Mesenchymal stem cell (in vitro differentiated cells and primary cell): ENCODE results near the gene NKAIN4.

Experiments
- DNase-seq: peaks from one replicate; pipeline ENCODE4 v3.0.0-alpha.2; 2013
- H2AFZ ChIP-seq: one replicate; pipeline ENCODE4 v1.6.1; 2013; ENCODE audit warnings: low read depth, mild to moderate bottlenecking, control low read depth, inconsistent platforms, low read length, moderate library complexity
- H2AK5ac ChIP-seq: 2 replicates; pipeline ENCODE4 v1.6.1; 2013; ENCODE audit warnings: low read length, moderate library complexity, mild to moderate bottlenecking, inconsistent platforms; ENCODE audit not compliant: severe bottlenecking
- H2BK120ac ChIP-seq: one replicate; pipeline ENCODE4 v1.6.1; 2013; ENCODE audit warnings: low read depth, mild to moderate bottlenecking, inconsistent platforms, low read length, moderate library complexity
- H2BK12ac ChIP-seq, 2 experiments: one replicate each; pipeline ENCODE4 v1.6.1; 2013; ENCODE audit warnings: inconsistent platforms in 2 of 2, low read length in 2 of 2, mild to moderate bottlenecking in 2 of 2, moderate library complexity in 2 of 2, control low read depth in 1 of 2
- H2BK15ac ChIP-seq: one replicate; pipeline ENCODE4 v1.6.1; 2013; ENCODE audit warnings: mild to moderate bottlenecking, low read depth, inconsistent platforms; ENCODE audit not compliant: poor library complexity, severe bottlenecking
- H2BK5ac ChIP-seq: 2 replicates; pipeline ENCODE4 v1.6.1; 2013; ENCODE audit warnings: low read depth, mild to moderate bottlenecking, low read length, control low read depth, inconsistent platforms; ENCODE audit not compliant: poor library complexity, severe bottlenecking
- H3K14ac ChIP-seq, 2 experiments: one replicate each; pipeline ENCODE4 v1.6.1; 2013; ENCODE audit warnings: inconsistent platforms in 2 of 2, low read length in 2 of 2, control low read depth in 1 of 2, mild to moderate bottlenecking in 1 of 2, moderate library complexity in 1 of 2
- H3K18ac ChIP-seq, 2 experiments: one replicate each; pipeline ENCODE4 v1.6.1; 2013; ENCODE audit warnings: inconsistent platforms in 2 of 2, low read length in 2 of 2, control low read depth in 1 of 2, low read depth in 1 of 2, mild to moderate bottlenecking in 1 of 2
- H3K23ac ChIP-seq, 2 experiments: one replicate each; pipeline ENCODE4 v1.6.1; 2013; ENCODE audit warnings: inconsistent platforms in 2 of 2, low read length in 2 of 2, mild to moderate bottlenecking in 2 of 2, moderate library complexity in 2 of 2, control low read depth in 1 of 2
- H3K27ac ChIP-seq: 2 replicates; pipeline ENCODE4 v1.5.1; 2013; ENCODE audit warnings: mild to moderate bottlenecking, moderate library complexity, low read length, control low read depth, inconsistent platforms; ENCODE audit not compliant: poor library complexity, severe bottlenecking
- H3K27me3 ChIP-seq, 2 experiments: 2 replicates each; pipeline versions ENCODE4 v1.6.1 to v1.7.0; 2013; ENCODE audit warnings: low read length in 2 of 2, mild to moderate bottlenecking in 2 of 2, moderate library complexity in 2 of 2, control low read depth in 1 of 2, inconsistent platforms in 1 of 2; ENCODE audit not compliant: control insufficient read depth in 1 of 2, insufficient read depth in 1 of 2
- H3K36me3 ChIP-seq, 2 experiments: 2 replicates each; pipeline versions ENCODE4 v1.6.1 to v1.7.0; 2013; ENCODE audit warnings: low read length in 2 of 2, control low read depth in 1 of 2, inconsistent platforms in 1 of 2, low read depth in 1 of 2, mild to moderate bottlenecking in 1 of 2; ENCODE audit not compliant: insufficient read depth in 2 of 2, control insufficient read depth in 1 of 2
- H3K4ac ChIP-seq, 2 experiments: one replicate each; pipeline ENCODE4 v1.6.1; 2013; ENCODE audit warnings: inconsistent platforms in 2 of 2, low read length in 2 of 2, mild to moderate bottlenecking in 2 of 2, moderate library complexity in 2 of 2, control low read depth in 1 of 2, low read depth in 1 of 2
- H3K4me1 ChIP-seq: 2 replicates; pipeline ENCODE4 v1.6.1; 2013; ENCODE audit warnings: low read depth, low read length, control low read depth; ENCODE audit not compliant: control insufficient read depth, insufficient read depth
- H3K4me2 ChIP-seq: 2 replicates; pipeline ENCODE4 v1.6.1; 2013; ENCODE audit warnings: low read length, mild to moderate bottlenecking, inconsistent platforms; ENCODE audit not compliant: poor library complexity, severe bottlenecking
- H3K4me3 ChIP-seq, 2 experiments: 2 replicates each; pipeline versions ENCODE4 v1.5.1 to v1.7.0; 2013; ENCODE audit warnings: low read length in 2 of 2, mild to moderate bottlenecking in 2 of 2, control low read depth in 1 of 2, low read depth in 1 of 2; ENCODE audit not compliant: insufficient read depth in 1 of 2
- H3K79me1 ChIP-seq: replicated peaks from 2 replicates; pipeline ENCODE4 v1.6.1; 2013; ENCODE audit warnings: mild to moderate bottlenecking, control low read depth, low read length, inconsistent platforms; ENCODE audit not compliant: poor library complexity, severe bottlenecking
- H3K9ac ChIP-seq: 2 replicates; pipeline ENCODE4 v1.7.0; 2013; ENCODE audit warnings: mild to moderate bottlenecking, low read length, moderate library complexity
- H3K9me3 ChIP-seq: 2 replicates; pipeline ENCODE4 v1.7.0; 2013; ENCODE audit warnings: mild to moderate bottlenecking, low read length; ENCODE audit not compliant: control insufficient read depth
- H4K8ac ChIP-seq: one replicate; pipeline ENCODE4 v1.6.1; 2013; ENCODE audit warnings: inconsistent platforms, mild to moderate bottlenecking, low read length, moderate library complexity
- H4K91ac ChIP-seq: one replicate; pipeline ENCODE4 v1.6.1; 2013; ENCODE audit warnings: mild to moderate bottlenecking, low read length, inconsistent platforms
- WGBS: methylation state at CpG from one replicate; pipeline ENCODE4 v1.1.7; 2013; ENCODE audit warnings: mixed read lengths; 5-methylcytosine and 5-hydroxymethylcytosine counted together

NKAIN4 gene

GRCh38 chr20:63206878-63207277 is 47.4 kb downstream of the NKAIN4 start:
- no peak overlapping the region for H2BK15ac ChIP-seq
- H3K79me1 ChIP-seq: peaks cover 25% of the 10 kb centered on the region
- no peak overlapping the region for H2AK5ac ChIP-seq
- H2AFZ ChIP-seq: no peak overlapping the region
- H3K4me3 ChIP-seq: no peak overlapping the region
- H3K4me2 ChIP-seq: no peak overlapping the region
- no peaks in the 10 kb centered on the region for H3K9me3 ChIP-seq
- no peaks in the 10 kb centered on the region for H3K27me3 ChIP-seq
- no peak overlapping the region for H3K23ac ChIP-seq
- no peak overlapping the region for H4K8ac ChIP-seq
- no peak overlapping the region for H3K18ac ChIP-seq
- peak overlapping the region; percentile 13 for H3K27ac ChIP-seq
- DNase-seq: peak; percentile 49
- H2BK12ac ChIP-seq: no peak overlapping the region
- H3K4ac ChIP-seq: no peak overlapping the region
- H2BK5ac ChIP-seq: no peak overlapping the region
- no peak overlapping the region for H3K9ac ChIP-seq
- H3K14ac ChIP-seq: no peak overlapping the region
- H2BK120ac ChIP-seq: no peak overlapping the region
- peaks cover 68 to 85% of the 10 kb centered on the region in 2 experiments for H3K36me3 ChIP-seq
- peaks cover 26% of the 10 kb centered on the region for H3K4me1 ChIP-seq
- WGBS: 50% methylated on average over 11 of the region's 11 CpGs
- H4K91ac ChIP-seq: no peak overlapping the region

DNA sequence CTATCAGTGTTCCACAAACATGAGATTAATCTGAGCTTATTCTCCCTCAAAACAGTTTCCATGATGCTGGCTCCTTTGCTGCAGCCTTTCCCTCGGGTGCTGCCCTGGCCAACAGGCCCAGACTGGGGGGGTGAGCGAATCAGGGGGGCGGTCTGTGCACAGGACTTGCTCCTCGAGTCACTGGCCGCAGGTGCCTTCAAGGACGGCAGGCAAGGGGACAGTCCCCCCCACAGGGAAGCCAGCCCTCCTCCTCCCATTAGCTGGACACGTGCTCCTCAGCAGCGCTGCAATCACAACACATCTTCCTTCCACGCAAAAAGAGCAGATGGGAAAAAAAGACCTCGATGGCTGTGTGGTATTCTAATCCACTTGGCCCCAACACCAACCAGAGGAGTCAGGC is 48.4 kb downstream of the NKAIN4 start:
- no peak overlapping the region for H2AK5ac ChIP-seq
- H3K9ac ChIP-seq: no peak overlapping the region
- no peak overlapping the region for H3K23ac ChIP-seq
- H2BK15ac ChIP-seq: no peak overlapping the region
- H3K27ac ChIP-seq: no peak overlapping the region
- H3K14ac ChIP-seq: no peak overlapping the region
- peaks cover 68 to 85% of the 10 kb centered on the region in 2 experiments for H3K36me3 ChIP-seq
- peaks cover 26% of the 10 kb centered on the region for H3K4me1 ChIP-seq
- no peak overlapping the region for H4K8ac ChIP-seq
- H2AFZ ChIP-seq: no peak overlapping the region
- H3K79me1 ChIP-seq: peaks cover 26% of the 10 kb centered on the region
- H3K27me3 ChIP-seq: no peaks in the 10 kb centered on the region
- no peak for DNase-seq
- no peak overlapping the region for H2BK120ac ChIP-seq
- no peak overlapping the region for H3K4me2 ChIP-seq
- H2BK12ac ChIP-seq: no peak overlapping the region
- H3K4ac ChIP-seq: no peak overlapping the region
- H2BK5ac ChIP-seq: no peak overlapping the region
- no peaks in the 10 kb centered on the region for H3K9me3 ChIP-seq
- WGBS: 98% methylated on average over 10 of the region's 10 CpGs
- H3K4me3 ChIP-seq: no peak overlapping the region
- H4K91ac ChIP-seq: no peak overlapping the region
- H3K18ac ChIP-seq: no peak overlapping the region

DNA sequence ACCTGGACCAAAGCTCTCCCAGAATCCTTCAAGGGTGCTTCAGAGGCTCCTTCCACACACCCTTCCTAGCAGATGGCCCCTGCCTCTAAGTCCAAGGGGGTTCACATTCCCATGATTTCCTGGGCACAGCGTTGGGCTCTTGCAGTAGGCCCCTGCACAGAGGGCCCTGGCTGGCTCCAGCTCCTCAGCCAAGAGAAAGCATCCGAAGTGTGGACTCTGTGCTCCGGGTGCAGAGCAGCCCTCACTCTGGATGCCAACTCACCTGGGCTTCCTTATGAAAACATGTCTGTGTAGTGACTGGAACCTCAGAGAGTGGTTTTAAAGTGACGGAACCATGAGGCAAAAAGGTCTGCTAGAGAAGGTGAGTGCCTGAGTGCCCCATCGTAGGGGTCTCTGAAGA is 49.9 kb downstream of the NKAIN4 start:
- no peak overlapping the region for H2BK12ac ChIP-seq
- H3K79me1 ChIP-seq: peaks cover 28% of the 10 kb centered on the region
- no peak overlapping the region for H2BK15ac ChIP-seq
- WGBS: 97% methylated on average over 5 of the region's 5 CpGs
- H3K18ac ChIP-seq: no peak overlapping the region
- no peak overlapping the region for H2BK120ac ChIP-seq
- H2BK5ac ChIP-seq: no peak overlapping the region
- DNase-seq: no peak
- H3K4me3 ChIP-seq: no peak overlapping the region
- no peak overlapping the region for H4K91ac ChIP-seq
- H3K36me3 ChIP-seq: peaks cover 67 to 78% of the 10 kb centered on the region in 2 experiments
- H3K4me2 ChIP-seq: no peak overlapping the region
- no peak overlapping the region for H2AFZ ChIP-seq
- no peaks in the 10 kb centered on the region for H3K27me3 ChIP-seq
- H3K9me3 ChIP-seq: no peaks in the 10 kb centered on the region
- H2AK5ac ChIP-seq: no peak overlapping the region
- no peak overlapping the region for H4K8ac ChIP-seq
- H3K4ac ChIP-seq: no peak overlapping the region
- H3K9ac ChIP-seq: no peak overlapping the region
- H3K23ac ChIP-seq: no peak overlapping the region
- no peak overlapping the region for H3K14ac ChIP-seq
- H3K4me1 ChIP-seq: peaks cover 23% of the 10 kb centered on the region
- no peak overlapping the region for H3K27ac ChIP-seq

- H3K9ac ChIP-seq: no peak overlapping the region
- H3K23ac ChIP-seq: no peak overlapping the region
- no peaks in the 10 kb centered on the region for H3K27me3 ChIP-seq
- H3K27ac ChIP-seq: no peak overlapping the region
- no peaks in the 10 kb centered on the region for H3K9me3 ChIP-seq
- H2BK5ac ChIP-seq: no peak overlapping the region
- H2BK12ac ChIP-seq: no peak overlapping the region
- peaks cover 63 to 65% of the 10 kb centered on the region in 2 experiments for H3K36me3 ChIP-seq
- no peak overlapping the region for H4K91ac ChIP-seq
- H3K79me1 ChIP-seq: peaks cover 28% of the 10 kb centered on the region
- WGBS: 97% methylated on average over 29 of the region's 29 CpGs
- peaks cover 19% of the 10 kb centered on the region for H3K4me1 ChIP-seq
- no peak overlapping the region for H3K4ac ChIP-seq
- no peak overlapping the region for H2AFZ ChIP-seq
- H4K8ac ChIP-seq: no peak overlapping the region
- no peak for DNase-seq
- no peak overlapping the region for H3K14ac ChIP-seq
- H2BK120ac ChIP-seq: no peak overlapping the region
- H3K4me3 ChIP-seq: no peak overlapping the region
- H2AK5ac ChIP-seq: no peak overlapping the region
- no peak overlapping the region for H3K18ac ChIP-seq
- H2BK15ac ChIP-seq: no peak overlapping the region
- H3K4me2 ChIP-seq: no peak overlapping the region
These were observed 51.3 kb downstream of the NKAIN4 start for GRCh38 chr20:63202811-63203526.
